Mesendoderm (in vitro differentiated cells): ENCODE data around the gene TMEM238L.

Experiments
- DNase-seq: peaks from one replicate; pipeline ENCODE4 v3.0.0; 2013
- H2AK5ac ChIP-seq: 2 replicates; pipeline ENCODE4 v1.6.1; 2013; ENCODE audit warnings: low read length, inconsistent platforms
- H2BK120ac ChIP-seq: 2 replicates; pipeline ENCODE4 v1.6.1; 2013; ENCODE audit warnings: low read depth, mild to moderate bottlenecking, low read length, moderate library complexity, mixed read lengths
- H2BK15ac ChIP-seq: replicated peaks from 2 replicates; pipeline ENCODE4 v1.6.1; 2013; ENCODE audit warnings: low read depth, mild to moderate bottlenecking, moderate library complexity
- H2BK5ac ChIP-seq: 2 replicates; pipeline ENCODE4 v1.6.1; 2013; ENCODE audit warnings: low read length, inconsistent platforms
- H3K18ac ChIP-seq: 2 replicates; pipeline ENCODE4 v1.6.1; 2013; ENCODE audit warnings: mild to moderate bottlenecking, low read length, mixed read lengths
- H3K23ac ChIP-seq: one replicate; pipeline ENCODE4 v1.6.1; 2013; ENCODE audit warnings: low read length
- H3K27ac ChIP-seq: 2 replicates; pipeline ENCODE4 v1.5.1; 2013; ENCODE audit warnings: low read depth, mild to moderate bottlenecking, inconsistent platforms, low read length, moderate library complexity
- H3K27me3 ChIP-seq: 2 replicates; pipeline ENCODE4 v1.6.1; 2013; ENCODE audit warnings: low read length, control low read depth, mild to moderate bottlenecking, inconsistent platforms; ENCODE audit not compliant: insufficient read depth, poor library complexity
- H3K36me3 ChIP-seq: 2 replicates; pipeline ENCODE4 v1.6.1; 2013; ENCODE audit warnings: low read length, inconsistent platforms; ENCODE audit not compliant: control insufficient read depth, insufficient read depth
- H3K4ac ChIP-seq: one replicate; pipeline ENCODE4 v1.6.1; 2013; ENCODE audit warnings: low read depth, mild to moderate bottlenecking, low read length, moderate library complexity
- H3K4me1 ChIP-seq: 2 replicates; pipeline ENCODE4 v1.6.1; 2013; ENCODE audit warnings: low read depth, low read length, inconsistent platforms; ENCODE audit not compliant: control insufficient read depth
- H3K4me2 ChIP-seq: 2 replicates; pipeline ENCODE4 v1.6.1; 2013; ENCODE audit warnings: low read length
- H3K4me3 ChIP-seq: 2 replicates; pipeline ENCODE4 v1.5.1; 2013; ENCODE audit warnings: mild to moderate bottlenecking, low read length
- H3K56ac ChIP-seq: one replicate; pipeline ENCODE4 v1.6.1; 2013; ENCODE audit warnings: low read length
- H3K79me1 ChIP-seq: 2 replicates; pipeline ENCODE4 v1.6.1; 2013; ENCODE audit warnings: low read length, inconsistent platforms
- H3K79me2 ChIP-seq: 2 replicates; pipeline ENCODE4 v1.6.1; 2013; ENCODE audit warnings: mild to moderate bottlenecking, low read length; ENCODE audit not compliant: control insufficient read depth, insufficient read depth
- H3K9ac ChIP-seq: 2 replicates; pipeline ENCODE4 v1.6.1; 2013; ENCODE audit warnings: low read length, inconsistent platforms
- H4K5ac ChIP-seq: one replicate; pipeline ENCODE4 v1.6.1; 2013; ENCODE audit warnings: low read length
- H4K8ac ChIP-seq: one replicate; pipeline ENCODE4 v1.6.1; 2013; ENCODE audit warnings: low read depth, mild to moderate bottlenecking, control low read depth, low read length, moderate library complexity
- WGBS: extraction: QIAGEN DNeasy Blood & Tissue Kit; methylation state at CpG from one replicate; pipeline ENCODE4 v1.1.7; 2013; ENCODE audit warnings: low lambda C conversion rate, missing lambda C conversion rate; ENCODE audit not compliant: insufficient coverage; ENCODE audit errors: extremely low coverage; 5-methylcytosine and 5-hydroxymethylcytosine counted together

The TMEM238L gene

GRCh38 chr17:10762037-10762436 is 41.9 kb downstream of the TMEM238L start:
- H3K4me1 ChIP-seq = no peaks in the 10 kb centered on the region
- H2AK5ac ChIP-seq = no peak overlapping the region
- H3K56ac ChIP-seq = no peak overlapping the region
- WGBS = no CpG with 5 or more reads among the region's 1 CpG
- no peak overlapping the region for H3K18ac ChIP-seq
- no peaks in the 10 kb centered on the region for H3K79me1 ChIP-seq
- no peak overlapping the region for H3K9ac ChIP-seq
- no peak overlapping the region for H2BK15ac ChIP-seq
- no peak overlapping the region for H3K4ac ChIP-seq
- H3K4me2 ChIP-seq = no peak overlapping the region
- no peak overlapping the region for H4K8ac ChIP-seq
- H4K5ac ChIP-seq = no peak overlapping the region
- H3K79me2 ChIP-seq = no peaks in the 10 kb centered on the region
- H3K36me3 ChIP-seq = no peaks in the 10 kb centered on the region
- H3K4me3 ChIP-seq = no peak overlapping the region
- no peak for DNase-seq
- H2BK5ac ChIP-seq = no peak overlapping the region
- no peaks in the 10 kb centered on the region for H3K27me3 ChIP-seq
- H2BK120ac ChIP-seq = no peak overlapping the region
- no peak overlapping the region for H3K23ac ChIP-seq
- H3K27ac ChIP-seq = no peak overlapping the region

- H2BK15ac ChIP-seq = no peak overlapping the region
- no peak overlapping the region for H3K27ac ChIP-seq
- H3K4ac ChIP-seq = no peak overlapping the region
- H3K9ac ChIP-seq = no peak overlapping the region
- no peak overlapping the region for H3K4me2 ChIP-seq
- H3K23ac ChIP-seq = no peak overlapping the region
- no peaks in the 10 kb centered on the region for H3K36me3 ChIP-seq
- no peaks in the 10 kb centered on the region for H3K27me3 ChIP-seq
- H3K4me1 ChIP-seq = peaks cover 3% of the 10 kb centered on the region
- H4K5ac ChIP-seq = no peak overlapping the region
- no peak overlapping the region for H3K4me3 ChIP-seq
- H3K56ac ChIP-seq = no peak overlapping the region
- no CpG with 5 or more reads among the region's 2 CpGs for WGBS
- no peaks in the 10 kb centered on the region for H3K79me2 ChIP-seq
- no peak overlapping the region for H4K8ac ChIP-seq
- H2BK120ac ChIP-seq = no peak overlapping the region
- no peak for DNase-seq
- H3K18ac ChIP-seq = no peak overlapping the region
- H2BK5ac ChIP-seq = no peak overlapping the region
- H2AK5ac ChIP-seq = no peak overlapping the region
- no peaks in the 10 kb centered on the region for H3K79me1 ChIP-seq
Observed at GRCh38 chr17:10761281-10761680, 42.6 kb downstream of the TMEM238L start.

GRCh38 chr17:10758062-10758461 is 45.8 kb downstream of the TMEM238L start:
- no peak for DNase-seq
- Histone ChIP-seq H3K18ac (no peak overlapping the region), H4K8ac (no peak overlapping the region), H3K79me1 (no peaks in the 10 kb centered on the region), H3K4me2 (no peak overlapping the region), H3K4me3 (no peak overlapping the region), H3K79me2 (no peaks in the 10 kb centered on the region), H4K5ac (no peak overlapping the region), H3K4ac (no peak overlapping the region), H3K27me3 (no peaks in the 10 kb centered on the region), H3K9ac (no peak overlapping the region), H3K23ac (no peak overlapping the region), H2AK5ac (no peak overlapping the region), H2BK15ac (no peak overlapping the region), H3K56ac (no peak overlapping the region), H2BK120ac (no peak overlapping the region), H3K4me1 (peaks cover 7% of the 10 kb centered on the region), H2BK5ac (no peak overlapping the region), H3K27ac (no peak overlapping the region), H3K36me3 (no peaks in the 10 kb centered on the region)
- no CpG with 5 or more reads among the region's 6 CpGs for WGBS

- Histone ChIP-seq H3K36me3 (no peaks in the 10 kb centered on the region), H3K27ac (no peak overlapping the region), H2BK120ac (no peak overlapping the region), H3K23ac (no peak overlapping the region), H3K4me1 (peaks cover 7% of the 10 kb centered on the region), H3K27me3 (no peaks in the 10 kb centered on the region), H2AK5ac (no peak overlapping the region), H3K18ac (no peak overlapping the region), H3K9ac (no peak overlapping the region), H3K79me1 (no peaks in the 10 kb centered on the region), H2BK5ac (no peak overlapping the region), H4K8ac (no peak overlapping the region), H3K4me2 (no peak overlapping the region), H3K56ac (no peak overlapping the region), H4K5ac (no peak overlapping the region), H3K4me3 (no peak overlapping the region), H3K4ac (no peak overlapping the region), H2BK15ac (no peak overlapping the region), H3K79me2 (no peaks in the 10 kb centered on the region)
- DNase-seq = no peak
- no CpG with 5 or more reads among the region's 2 CpGs for WGBS
Observed at GRCh38 chr17:10757647-10758046, 46.3 kb downstream of the TMEM238L start.

GRCh38 chr17:10757067-10757466 is 46.8 kb downstream of the TMEM238L start:
- H3K4ac ChIP-seq = no peak overlapping the region
- no CpG with 5 or more reads among the region's 6 CpGs for WGBS
- H3K27me3 ChIP-seq = no peaks in the 10 kb centered on the region
- no peak overlapping the region for H4K8ac ChIP-seq
- no peak overlapping the region for H2BK15ac ChIP-seq
- no peak overlapping the region for H3K56ac ChIP-seq
- no peaks in the 10 kb centered on the region for H3K36me3 ChIP-seq
- H2BK5ac ChIP-seq = no peak overlapping the region
- no peak overlapping the region for H3K4me3 ChIP-seq
- H4K5ac ChIP-seq = no peak overlapping the region
- H2AK5ac ChIP-seq = no peak overlapping the region
- no peak for DNase-seq
- H3K27ac ChIP-seq = no peak overlapping the region
- no peak overlapping the region for H3K23ac ChIP-seq
- H3K18ac ChIP-seq = no peak overlapping the region
- H3K4me1 ChIP-seq = peaks cover 7% of the 10 kb centered on the region
- H3K9ac ChIP-seq = no peak overlapping the region
- H3K79me1 ChIP-seq = no peaks in the 10 kb centered on the region
- H2BK120ac ChIP-seq = no peak overlapping the region
- no peaks in the 10 kb centered on the region for H3K79me2 ChIP-seq
- H3K4me2 ChIP-seq = no peak overlapping the region

GRCh38 chr17:10756619-10757018 is 47.3 kb downstream of the TMEM238L start:
- no peak overlapping the region for H3K27ac ChIP-seq
- H3K4ac ChIP-seq = no peak overlapping the region
- no peak overlapping the region for H3K9ac ChIP-seq
- DNase-seq = no peak
- H3K4me2 ChIP-seq = no peak overlapping the region
- no peak overlapping the region for H2BK5ac ChIP-seq
- H3K18ac ChIP-seq = no peak overlapping the region
- no peak overlapping the region for H2AK5ac ChIP-seq
- no peak overlapping the region for H4K8ac ChIP-seq
- no peaks in the 10 kb centered on the region for H3K36me3 ChIP-seq
- no peak overlapping the region for H3K56ac ChIP-seq
- H3K4me3 ChIP-seq = no peak overlapping the region
- H3K4me1 ChIP-seq = peaks cover 7% of the 10 kb centered on the region
- no CpG with 5 or more reads among the region's 2 CpGs for WGBS
- H2BK15ac ChIP-seq = no peak overlapping the region
- H3K79me2 ChIP-seq = no peaks in the 10 kb centered on the region
- no peaks in the 10 kb centered on the region for H3K79me1 ChIP-seq
- no peak overlapping the region for H2BK120ac ChIP-seq
- H3K27me3 ChIP-seq = no peaks in the 10 kb centered on the region
- no peak overlapping the region for H4K5ac ChIP-seq
- H3K23ac ChIP-seq = no peak overlapping the region
